K562 treated with DMSO at 1 percent for 48 hours (cell line): ENCODE results near the gene SH3TC2. TPM values are rescaled to one million over a fixed set of nuclear protein-coding genes. Genes with fewer than 3 reads are reported as not detected.

Source experiments
- total RNA-seq: library from RNA; unstranded; fragments of 300-600 nt; gene quantifications from 2 replicates; pipeline ENCODE4 v1.2.3, GENCODE V29; 2022; ENCODE audit warnings: low replicate concordance; ENCODE audit errors: extremely low read depth

The SH3TC2 gene
- total RNA-seq = not detected in 2 replicates

GRCh38 chr5:149063017-149063687 is at the start of gene SH3TC2:
Gene SH3TC2, minus strand, starts transcription at chr5:149063062. Its CDS starts 40 bp downstream, at chr5:149063022.

Other genes with a start within 250 kb of the SH3TC2 start
- gene ADRB2, start 236.5 kb downstream of the SH3TC2 start, total RNA-seq = not detected in 2 replicates
- not detected in 2 replicates for gene ABLIM3, start 78.4 kb upstream of the SH3TC2 start, total RNA-seq
- gene AFAP1L1, start 208.8 kb upstream of the SH3TC2 start, total RNA-seq = not detected in 2 replicates